GM19099 (cell line): Measurements from ENCODE around the gene LTBP1.

ENCODE experiments used
- POLR2A ChIP-seq: IDR thresholded peaks from 3 replicates; pipeline ENCODE4 v1.6.1; 2011; ENCODE audit warnings: low read depth; ENCODE audit not compliant: insufficient read length; ENCODE audit errors: extremely low read depth

The LTBP1 gene

DNA sequence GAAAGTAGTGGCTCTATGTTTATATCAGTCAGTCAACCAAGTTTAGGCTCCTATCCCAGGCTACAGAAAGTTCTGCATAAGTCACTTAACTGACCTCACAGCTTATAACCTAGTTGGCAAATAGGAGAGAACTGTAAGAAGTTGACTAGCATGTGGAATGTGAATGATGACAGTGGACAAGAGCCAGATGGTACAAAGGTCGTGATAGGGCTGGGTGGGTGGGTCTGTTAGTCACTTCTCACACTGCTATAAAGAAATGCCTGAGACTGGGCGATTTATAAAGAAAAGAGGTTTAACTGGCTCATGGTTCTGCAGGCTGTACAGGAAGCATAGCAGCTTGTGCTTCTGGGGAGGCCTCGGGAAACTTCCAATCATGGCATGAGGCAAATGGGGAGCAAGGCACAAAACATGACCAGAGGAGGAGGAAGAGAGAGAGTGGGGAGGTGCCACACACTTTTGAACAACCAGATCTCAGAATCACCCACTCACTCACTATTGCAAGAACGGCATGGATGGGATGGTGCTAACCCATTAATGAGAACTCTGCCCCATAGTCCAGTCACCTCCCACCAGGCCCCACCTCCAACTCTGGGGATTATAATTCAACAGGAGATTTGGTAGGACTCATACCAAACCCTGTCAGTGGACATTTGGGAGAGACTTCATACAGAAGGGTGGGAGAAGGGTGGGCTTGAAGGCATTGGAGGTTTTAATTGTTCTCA, 68.8 kb downstream of the LTBP1 start:
- no peak for TF ChIP-seq POLR2A

DNA sequence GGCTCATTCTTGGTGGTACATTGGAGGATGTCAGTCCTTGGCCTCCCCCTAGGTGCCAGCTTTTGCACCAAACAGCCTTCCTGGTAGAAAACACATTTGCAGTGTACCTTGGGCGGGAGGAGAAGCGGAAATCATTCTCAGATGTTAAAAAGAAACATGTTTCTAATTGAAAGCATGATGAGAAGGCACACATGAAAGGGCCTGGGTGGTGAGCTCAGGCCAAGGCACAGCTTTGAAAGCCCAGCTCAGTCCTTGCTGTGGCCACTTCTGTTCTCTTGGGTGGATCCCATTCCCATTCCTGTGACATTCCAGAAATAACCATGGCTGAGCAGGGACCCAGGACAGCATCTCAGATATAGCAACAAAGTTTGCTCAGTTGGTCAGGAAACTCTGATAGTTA, 71.5 kb downstream of the LTBP1 start:
- no peak for TF ChIP-seq POLR2A

DNA sequence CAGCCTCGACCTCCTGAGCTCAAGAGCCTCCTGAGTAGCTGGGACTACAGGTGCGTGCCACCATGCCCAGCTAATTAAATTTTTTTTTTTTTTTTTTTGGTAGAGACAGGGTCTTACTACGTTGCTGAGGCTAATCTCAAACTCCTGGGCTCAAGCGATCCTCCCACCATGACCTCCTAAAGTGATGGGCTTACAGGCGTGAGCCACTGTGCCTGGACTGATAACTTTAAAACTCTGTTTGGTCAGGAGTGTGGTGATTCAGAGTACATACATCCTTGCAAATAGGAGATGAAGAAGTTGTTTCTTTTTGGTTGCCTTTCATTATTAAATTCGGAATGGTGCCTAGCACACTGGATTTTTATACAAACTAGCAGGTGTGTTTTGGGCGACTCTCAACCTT, 73.0 kb downstream of the LTBP1 start:
- no peak for TF ChIP-seq POLR2A

DNA sequence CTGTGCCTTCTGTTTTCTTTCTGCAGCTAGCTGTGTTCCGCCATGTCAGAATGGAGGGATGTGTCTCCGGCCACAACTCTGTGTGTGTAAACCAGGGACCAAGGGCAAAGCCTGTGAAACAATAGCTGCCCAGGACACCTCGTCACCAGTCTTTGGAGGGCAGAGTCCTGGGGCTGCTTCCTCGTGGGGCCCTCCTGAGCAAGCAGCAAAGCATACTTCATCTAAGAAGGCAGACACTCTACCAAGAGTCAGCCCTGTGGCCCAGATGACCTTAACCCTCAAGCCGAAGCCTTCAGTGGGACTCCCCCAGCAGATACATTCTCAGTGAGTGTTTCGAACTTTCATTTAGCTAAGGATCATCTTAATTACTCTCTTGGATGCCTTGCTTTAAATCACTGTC, 74.1 kb downstream of the LTBP1 start:
- no peak for TF ChIP-seq POLR2A

DNA sequence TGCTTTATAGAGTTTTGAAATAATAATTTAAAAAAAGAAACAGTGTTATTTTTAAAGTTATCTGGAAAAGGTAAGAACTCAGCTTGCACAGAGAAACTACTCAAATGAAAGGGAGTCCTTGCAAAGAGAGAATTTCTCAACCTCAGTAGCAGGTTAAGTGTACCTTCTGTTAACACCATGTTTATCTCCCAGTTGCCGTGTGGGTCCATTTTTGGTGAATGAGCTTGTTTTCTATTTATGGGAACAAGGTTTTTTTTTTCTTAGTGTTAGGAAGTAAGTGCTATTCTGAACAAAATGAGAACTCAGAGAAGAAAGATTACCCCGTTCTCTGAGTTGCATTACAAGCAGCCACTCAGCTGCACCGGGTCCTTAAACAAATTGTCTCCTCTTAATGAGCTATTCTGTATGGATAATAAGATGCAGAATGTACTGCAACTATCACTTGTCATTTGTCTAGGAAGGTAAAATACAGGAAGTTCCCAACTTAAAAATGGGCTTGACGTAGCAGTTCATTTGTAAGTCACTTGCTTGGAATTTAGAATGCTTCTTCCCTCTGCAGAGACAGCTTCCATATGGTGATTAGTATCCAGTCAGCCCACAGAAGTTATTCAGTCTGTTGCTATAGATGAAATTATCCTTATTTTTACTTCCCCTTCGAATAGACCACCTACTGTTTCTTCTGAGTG, 74.9 kb downstream of the LTBP1 start:
- no peak for TF ChIP-seq POLR2A

DNA sequence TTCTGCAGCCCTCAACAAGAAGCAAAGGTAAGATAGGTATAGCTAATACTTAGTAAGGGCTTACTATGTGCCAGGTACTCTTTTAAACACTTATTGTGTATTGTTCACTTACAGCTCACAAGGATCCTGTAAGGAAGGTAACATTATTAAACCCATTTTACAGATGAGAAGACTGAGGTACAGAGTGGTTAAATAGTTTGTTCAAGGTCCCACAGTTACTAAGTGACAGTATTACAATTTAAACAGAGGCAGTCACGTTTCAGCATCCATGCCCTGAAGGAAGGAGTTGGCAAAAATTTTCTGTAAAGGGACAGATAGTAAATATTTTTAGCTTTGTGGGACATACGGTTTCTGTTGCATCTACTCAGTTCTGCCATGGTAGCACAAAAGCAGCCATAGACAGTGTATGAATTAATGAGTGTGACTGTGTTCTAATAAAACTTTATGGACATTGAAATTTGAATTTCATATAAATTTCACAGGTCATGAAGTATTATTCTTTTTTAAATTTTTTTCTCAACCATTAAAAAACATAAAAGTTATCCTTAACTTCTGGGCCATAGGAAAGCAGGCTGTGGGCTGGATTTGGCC, 75.7 kb downstream of the LTBP1 start:
- TF ChIP-seq POLR2A = no peak

DNA sequence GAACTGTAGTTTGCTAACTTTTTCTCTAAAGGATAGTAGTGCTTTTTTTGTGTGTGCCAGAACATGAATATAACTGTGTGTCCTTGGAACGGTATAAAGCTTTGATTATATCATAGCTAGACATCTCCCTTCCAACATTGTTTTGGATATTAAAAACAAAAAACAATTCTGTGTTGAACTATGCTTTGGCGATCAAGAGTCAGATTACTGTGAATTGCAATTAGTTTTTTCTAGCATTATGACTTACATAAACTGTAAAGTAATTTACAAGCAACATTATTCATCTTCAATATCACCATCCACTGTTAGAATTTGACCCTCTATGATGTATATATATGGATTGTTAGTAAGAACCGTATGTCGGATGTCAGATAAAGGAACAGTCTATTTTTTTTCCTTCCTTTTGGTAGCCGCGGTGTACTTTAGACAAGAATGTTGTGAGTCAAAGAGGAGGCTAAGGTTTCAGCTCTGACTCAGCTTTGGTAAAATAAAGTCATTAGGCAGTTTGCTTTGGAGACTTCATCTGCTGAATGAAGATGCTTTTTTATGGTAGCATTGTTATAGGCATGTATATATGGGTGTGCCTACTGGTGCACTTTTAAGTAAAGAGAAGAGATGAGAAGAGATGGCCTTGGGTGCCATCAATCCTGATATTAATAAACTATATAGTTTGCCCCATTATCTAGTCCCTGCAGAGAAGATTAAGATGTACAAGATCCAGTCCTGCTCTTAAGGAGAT, 76.4 kb downstream of the LTBP1 start:
- TF ChIP-seq POLR2A = no peak

DNA sequence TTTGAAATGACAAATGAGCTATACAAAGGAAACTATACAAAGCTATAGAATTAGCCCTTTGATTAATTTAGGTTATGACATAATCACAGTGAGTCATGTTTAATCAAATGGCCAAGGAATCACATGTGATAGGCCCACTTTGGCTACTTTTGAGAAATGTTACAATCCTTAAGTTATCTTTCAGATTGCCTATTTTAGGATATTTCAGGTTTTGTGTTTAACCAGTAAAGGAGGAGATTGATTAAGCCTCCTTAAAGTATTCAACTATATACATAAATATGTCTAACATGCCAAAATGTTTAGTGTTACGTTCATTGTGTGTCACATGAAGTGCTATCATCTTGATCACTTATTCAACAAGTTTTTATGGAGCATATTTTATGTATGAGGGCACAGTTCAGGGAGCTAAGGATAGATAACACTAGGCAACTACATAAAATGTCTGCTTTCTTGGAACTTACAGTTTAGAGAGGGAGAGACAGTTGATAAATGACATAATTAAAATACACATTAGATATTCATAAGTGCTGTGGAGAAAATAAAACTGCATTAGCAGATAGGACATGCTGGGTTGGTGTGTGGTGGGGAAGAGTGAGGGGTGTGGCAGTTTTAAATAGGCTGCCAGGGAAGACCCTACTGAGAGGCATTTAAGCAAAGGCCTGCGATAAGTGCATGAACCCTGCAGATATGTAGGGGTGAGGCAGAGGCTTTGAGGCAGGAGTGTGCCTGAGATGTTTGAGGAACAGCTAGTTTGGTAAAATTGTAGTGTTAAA, 77.2 kb downstream of the LTBP1 start:
- no peak for TF ChIP-seq POLR2A

DNA sequence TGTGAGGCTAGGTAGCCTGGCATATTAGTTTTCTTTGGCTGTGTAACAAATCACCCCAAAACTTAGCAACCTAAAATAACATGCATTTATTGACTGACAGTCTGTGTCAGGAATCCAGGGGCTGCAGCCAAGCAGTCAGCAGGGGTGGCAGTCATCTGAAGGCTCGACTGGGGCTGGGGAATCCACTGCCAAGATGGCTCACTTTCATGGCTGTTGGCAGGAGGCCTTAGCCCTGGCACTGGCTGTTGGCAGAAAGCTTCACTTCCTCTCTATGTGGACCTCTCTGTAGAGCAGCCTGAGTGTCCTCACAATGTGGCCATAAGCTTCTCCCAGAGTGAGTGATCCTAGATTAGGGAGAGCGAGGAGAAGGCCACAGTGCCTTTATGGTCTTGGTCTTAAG, 78.0 kb downstream of the LTBP1 start:
- no peak for TF ChIP-seq POLR2A

DNA sequence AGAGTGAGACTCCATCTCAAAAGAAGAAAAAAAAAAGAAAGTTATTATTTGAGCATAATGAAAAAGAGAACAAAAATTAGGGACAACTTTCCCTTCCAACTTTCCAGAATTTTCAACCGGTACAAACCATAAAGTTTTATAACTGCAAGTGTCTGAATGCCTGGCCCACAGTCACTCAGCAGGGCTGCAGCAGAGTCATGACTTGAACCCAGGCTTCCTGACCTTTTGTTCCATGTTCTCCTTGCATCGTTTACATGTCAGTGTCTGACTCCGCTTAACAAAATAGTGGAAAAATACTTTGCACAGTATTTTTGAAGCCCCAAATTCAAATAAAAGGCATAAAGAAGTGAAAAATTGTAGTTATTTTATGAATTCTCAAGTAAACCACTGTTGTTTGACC, 82.7 kb downstream of the LTBP1 start:
- no peak for TF ChIP-seq POLR2A

DNA sequence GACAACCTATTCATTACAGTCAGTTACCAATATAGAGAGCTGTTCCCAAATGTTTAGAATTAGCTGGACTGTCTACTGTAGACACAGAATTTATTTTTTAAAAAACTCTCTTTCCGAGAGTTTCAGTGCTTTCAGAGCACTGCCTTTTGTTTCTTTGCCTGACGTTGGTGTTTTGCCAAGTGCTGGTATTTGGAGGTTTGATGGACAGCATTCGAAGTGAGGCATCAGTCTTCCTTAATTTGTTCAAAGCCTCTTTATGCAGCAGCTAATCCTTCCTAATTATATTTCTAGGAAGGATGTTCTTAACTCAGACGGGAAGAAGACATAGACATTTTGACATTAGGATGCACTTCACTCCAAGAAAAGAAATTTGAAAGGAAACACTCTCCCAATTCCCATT, 83.2 kb downstream of the LTBP1 start:
- TF ChIP-seq POLR2A = no peak

DNA sequence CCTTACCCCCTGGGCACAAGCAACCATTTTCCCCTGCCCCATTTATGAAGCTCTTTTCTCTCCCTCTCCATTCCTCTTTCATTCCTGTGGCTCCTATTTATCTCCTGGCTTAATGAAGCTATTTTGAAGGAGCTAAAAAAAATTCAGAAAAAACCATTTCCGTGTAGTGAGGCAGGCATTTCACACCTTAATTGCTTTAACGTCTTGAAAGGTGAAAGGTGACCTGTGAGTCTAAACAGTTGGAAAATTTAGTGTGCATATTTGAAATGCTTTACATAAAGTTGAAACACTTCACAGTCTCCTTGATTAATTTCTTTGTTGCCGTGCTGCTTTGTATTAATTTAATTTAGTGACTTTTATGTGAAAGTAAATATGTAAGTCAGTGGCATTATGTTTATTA, 83.6 kb downstream of the LTBP1 start:
- no peak for TF ChIP-seq POLR2A

DNA sequence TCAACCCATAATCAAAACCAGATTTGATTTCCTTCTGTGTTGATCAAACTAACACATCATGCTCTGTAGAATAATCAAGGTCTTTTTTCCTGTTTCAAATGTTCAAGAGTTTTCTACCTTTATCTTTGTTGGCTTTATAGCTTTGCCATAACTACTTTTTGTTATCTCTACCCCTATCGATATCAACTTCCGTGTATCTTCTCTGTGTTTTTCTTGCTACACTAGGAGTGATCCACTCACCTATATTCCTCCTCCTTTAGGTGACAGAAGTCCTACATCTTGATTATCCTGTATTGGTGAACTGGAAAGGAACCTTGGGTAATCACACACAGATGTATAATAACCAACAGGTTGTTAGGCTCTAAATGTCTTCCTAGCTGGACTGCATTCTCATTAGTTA, 85.5 kb downstream of the LTBP1 start:
- TF ChIP-seq POLR2A = no peak

DNA sequence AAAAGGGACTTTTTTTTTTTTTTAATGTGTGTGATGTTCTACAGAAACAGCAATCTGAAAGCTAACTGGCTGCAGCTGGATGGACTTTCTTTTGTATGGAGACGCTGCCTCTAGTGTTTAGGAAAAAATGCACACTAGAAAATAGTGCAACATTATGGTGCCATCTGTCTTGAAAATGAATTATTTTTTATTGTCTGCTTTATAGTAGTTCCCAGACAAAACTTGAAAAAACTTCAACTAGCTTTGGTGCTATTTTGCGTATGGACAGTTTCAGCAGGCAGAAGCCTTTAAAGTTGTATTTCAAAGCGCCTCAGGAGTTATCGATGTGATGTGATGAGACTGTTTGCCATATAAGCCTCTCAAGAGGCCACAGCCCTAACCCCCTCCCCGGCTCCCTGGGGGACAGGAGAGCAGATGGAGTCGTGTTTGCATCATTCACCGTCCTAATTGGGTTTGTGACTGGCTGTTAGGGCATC, 86.9 kb downstream of the LTBP1 start:
- TF ChIP-seq POLR2A = no peak

DNA sequence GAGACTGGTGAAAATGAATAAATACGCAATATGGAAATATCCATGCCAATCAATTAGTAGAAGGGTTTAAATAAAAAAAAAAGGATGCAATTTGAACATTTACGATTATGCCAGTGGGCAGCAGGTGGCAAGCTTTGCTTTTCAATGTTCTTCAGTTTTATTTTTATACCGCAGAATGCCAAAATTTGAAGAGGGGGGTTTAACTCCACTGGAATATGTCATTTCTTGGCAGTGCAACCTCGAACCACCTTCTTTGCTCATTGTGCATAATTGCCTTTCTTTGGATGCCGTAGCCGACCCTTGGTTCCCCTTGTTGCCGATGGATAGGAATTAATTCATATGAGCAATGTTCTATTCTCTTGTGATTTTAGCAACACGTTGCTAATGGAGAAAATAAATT, 88.0 kb downstream of the LTBP1 start:
- no peak for TF ChIP-seq POLR2A
